Neural cell (in vitro differentiated cells): ENCODE measurements around the gene HDAC7. TPM values are rescaled to one million over a fixed set of nuclear protein-coding genes. Genes with fewer than 3 reads are reported as not detected.

Source experiments
- H2AFZ ChIP-seq: fragments of 200-600, 300-800 bp; sonication (generic), shearing (Covaris generic); 2 replicates; pipeline ENCODE4 v1.6.0; 2014; ENCODE audit warnings: low read depth, mild to moderate bottlenecking, antibody characterized with exemption, low read length, moderate library complexity
- H3F3A ChIP-seq: fragments of 200-600 bp; shearing (Covaris generic); 2 replicates; pipeline ENCODE4 v1.6.1; 2016; ENCODE audit warnings: mild to moderate bottlenecking, moderate library complexity, mixed read lengths, antibody characterized with exemption, low read length; ENCODE audit not compliant: insufficient read depth, poor library complexity, severe bottlenecking
- H3K27ac ChIP-seq: fragments of 200-600, 300-800 bp; sonication (generic), shearing (Covaris generic); 2 replicates; pipeline ENCODE4 v1.5.1; 2014; ENCODE audit warnings: mild to moderate bottlenecking, low read length, moderate library complexity
- H3K27me3 ChIP-seq: fragments of 300-800, 200-600 bp; sonication (generic), shearing (Covaris generic); 2 replicates; pipeline ENCODE4 v1.6.0; 2014; ENCODE audit warnings: mild to moderate bottlenecking, low read depth, low read length, moderate library complexity; ENCODE audit not compliant: insufficient read depth
- H3K36me3 ChIP-seq: fragments of 300-800, 200-600 bp; sonication (generic), shearing (Covaris generic); 2 replicates; pipeline ENCODE4 v1.5.1; 2014; ENCODE audit warnings: mild to moderate bottlenecking, antibody characterized with exemption, low read length, moderate library complexity; ENCODE audit not compliant: insufficient read depth
- H3K4me2 ChIP-seq: fragments of 300-800, 200-600 bp; sonication (generic), shearing (Covaris generic); 2 replicates; pipeline ENCODE4 v1.6.0; 2014; ENCODE audit warnings: mild to moderate bottlenecking, low read length
- H3K4me3 ChIP-seq: fragments of 300-800, 200-600 bp; sonication (generic), shearing (Covaris generic); 2 replicates; pipeline ENCODE4 v1.5.1; 2014; ENCODE audit warnings: mild to moderate bottlenecking, low read length, moderate library complexity
- H3K79me2 ChIP-seq: fragments of 200-600 bp; shearing (Covaris generic); replicated peaks from 2 replicates; pipeline ENCODE4 v1.6.0; 2014; ENCODE audit warnings: mild to moderate bottlenecking, low read length, moderate library complexity; ENCODE audit not compliant: insufficient read depth
- H3K9ac ChIP-seq: fragments of 300-800, 200-600 bp; sonication (generic), shearing (Covaris generic); 2 replicates; pipeline ENCODE4 v1.6.1; 2016; ENCODE audit warnings: mild to moderate bottlenecking, low read length, mixed read lengths
- H3K9me2 ChIP-seq: fragments of 200-600 bp; shearing (Covaris generic); 2 replicates; pipeline ENCODE4 v1.6.1; 2016; ENCODE audit warnings: mild to moderate bottlenecking, low read length, mixed read lengths; ENCODE audit not compliant: insufficient read depth
- H3K9me3 ChIP-seq: fragments of 200-600, 300-800 bp; sonication (generic), shearing (Covaris generic); 2 replicates; pipeline ENCODE4 v1.6.1; 2016; ENCODE audit warnings: mild to moderate bottlenecking, mixed run types, low read length, moderate library complexity, mixed read lengths
- H4K20me1 ChIP-seq: fragments of 200-600 bp; shearing (Covaris generic); 2 replicates; pipeline ENCODE4 v1.6.1; 2016; ENCODE audit warnings: mild to moderate bottlenecking, mixed run types; ENCODE audit not compliant: insufficient read depth
- EP300 ChIP-seq: fragments of 450-650 bp; conservative IDR thresholded peaks from 2 replicates; pipeline ENCODE4 v1.6.1; 2014; ENCODE audit warnings: antibody characterized with exemption, mild to moderate bottlenecking, moderate library complexity; ENCODE audit not compliant: poor library complexity, severe bottlenecking
- EZH2 ChIP-seq: fragments of 200-600, 300-800 bp; shearing (Covaris generic), sonication (generic); IDR thresholded peaks from 2 replicates; pipeline ENCODE4 v1.6.1; 2014; ENCODE audit warnings: antibody characterized with exemption, low read length, borderline replicate concordance, mild to moderate bottlenecking; ENCODE audit not compliant: insufficient read depth, poor library complexity, severe bottlenecking
- MXI1 ChIP-seq: fragments of 450-650 bp; conservative IDR thresholded peaks from 2 replicates; pipeline ENCODE4 v1.6.1; 2014; ENCODE audit warnings: antibody characterized with exemption, mild to moderate bottlenecking; ENCODE audit not compliant: poor library complexity, severe bottlenecking
- POLR2AphosphoS5 ChIP-seq: IDR thresholded peaks from 2 replicates; pipeline ENCODE4 v1.6.1; 2012
- RAD21 ChIP-seq: fragments of 450-650 bp; conservative IDR thresholded peaks from 2 replicates; pipeline ENCODE4 v1.6.1; 2014; ENCODE audit warnings: antibody characterized with exemption, mild to moderate bottlenecking, moderate library complexity
- REST ChIP-seq: IDR thresholded peaks from 2 replicates; pipeline ENCODE4 v1.6.1; 2012; ENCODE audit warnings: borderline replicate concordance
- SMC3 ChIP-seq: fragments of 450-650 bp; conservative IDR thresholded peaks from 2 replicates; pipeline ENCODE4 v1.6.1; 2014; ENCODE audit warnings: antibody characterized with exemption, mild to moderate bottlenecking, moderate library complexity; ENCODE audit not compliant: poor library complexity
- TAF1 ChIP-seq: IDR thresholded peaks from 2 replicates; pipeline ENCODE4 v1.6.1; 2012; ENCODE audit warnings: low read depth
- polyA plus RNA-seq: library from polyadenylated mRNA; depleted of rRNA; stranded (reverse); fragments of >200 nt; gene quantifications from 2 replicates; pipeline ENCODE4 v1.2.3, GENCODE V29; 2014
- TF ChIP-seq, protein P1 (sequence below): fragments of 450-650 bp; IDR thresholded peaks from 2 replicates; pipeline ENCODE4 v1.5.1; 2014; ENCODE audit warnings: antibody characterized with exemption, mild to moderate bottlenecking, moderate library complexity; ENCODE audit not compliant: poor library complexity, severe bottlenecking

HDAC7 gene
- polyA plus RNA-seq, 1 donor from 2014 or later: 30.2 TPM

- no peaks in the 10 kb centered on the region for H3K9me3 ChIP-seq
- TF ChIP-seq RAD21: no peak
- TF ChIP-seq, protein P1, sequence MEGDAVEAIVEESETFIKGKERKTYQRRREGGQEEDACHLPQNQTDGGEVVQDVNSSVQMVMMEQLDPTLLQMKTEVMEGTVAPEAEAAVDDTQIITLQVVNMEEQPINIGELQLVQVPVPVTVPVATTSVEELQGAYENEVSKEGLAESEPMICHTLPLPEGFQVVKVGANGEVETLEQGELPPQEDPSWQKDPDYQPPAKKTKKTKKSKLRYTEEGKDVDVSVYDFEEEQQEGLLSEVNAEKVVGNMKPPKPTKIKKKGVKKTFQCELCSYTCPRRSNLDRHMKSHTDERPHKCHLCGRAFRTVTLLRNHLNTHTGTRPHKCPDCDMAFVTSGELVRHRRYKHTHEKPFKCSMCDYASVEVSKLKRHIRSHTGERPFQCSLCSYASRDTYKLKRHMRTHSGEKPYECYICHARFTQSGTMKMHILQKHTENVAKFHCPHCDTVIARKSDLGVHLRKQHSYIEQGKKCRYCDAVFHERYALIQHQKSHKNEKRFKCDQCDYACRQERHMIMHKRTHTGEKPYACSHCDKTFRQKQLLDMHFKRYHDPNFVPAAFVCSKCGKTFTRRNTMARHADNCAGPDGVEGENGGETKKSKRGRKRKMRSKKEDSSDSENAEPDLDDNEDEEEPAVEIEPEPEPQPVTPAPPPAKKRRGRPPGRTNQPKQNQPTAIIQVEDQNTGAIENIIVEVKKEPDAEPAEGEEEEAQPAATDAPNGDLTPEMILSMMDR: no peak
- no peak for TF ChIP-seq TAF1
- TF ChIP-seq MXI1: peak; percentile 59
- TF ChIP-seq EP300: peak; percentile 40
- TF ChIP-seq POLR2AphosphoS5: peak; percentile 60
- peak; percentile 30 for TF ChIP-seq SMC3
- TF ChIP-seq EZH2: no peak
- TF ChIP-seq REST: no peak
- peak within 1 kb of the TSS; percentile 90 for H3K4me3 ChIP-seq
- peak within 1 kb of the TSS; percentile 25 for H2AFZ ChIP-seq
- H3K27me3 ChIP-seq: no peaks in the 10 kb centered on the region
- H3K4me2 ChIP-seq: peak within 1 kb of the TSS; percentile 76
- no peaks in the 10 kb centered on the region for H3K79me2 ChIP-seq
- H3F3A ChIP-seq: no peaks in the 10 kb centered on the region
- no peaks in the 10 kb centered on the region for H4K20me1 ChIP-seq
- H3K36me3 ChIP-seq: no peaks in the 10 kb centered on the region
- peak within 1 kb of the TSS; percentile 12 for H3K27ac ChIP-seq
- H3K9me2 ChIP-seq: no peaks in the 10 kb centered on the region
- H3K9ac ChIP-seq: peak within 1 kb of the TSS; percentile 82
These were observed 46.4 kb downstream of the HDAC7 start, which contains the start of gene SLC48A1 for GRCh38 chr12:47773062-47773857. SLC48A1 (plus strand) TSS chr12:47773238; CDS start chr12:47773305, 67 bp downstream.

DNA sequence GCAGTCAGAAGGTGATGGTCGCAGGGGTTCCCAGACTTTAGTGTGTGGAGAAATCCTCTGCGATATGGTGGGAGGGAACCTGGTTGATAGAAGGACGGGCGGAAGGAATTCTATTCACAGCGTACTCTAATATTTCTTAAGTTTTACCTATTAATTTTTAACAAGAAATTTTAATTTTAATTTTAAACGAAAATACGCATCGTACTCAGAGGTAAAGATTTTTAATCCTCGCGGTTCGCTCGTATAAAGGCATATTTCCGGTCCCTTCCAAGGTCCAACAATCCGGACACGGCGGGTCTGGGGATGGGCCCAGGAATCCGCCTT is 47.0 kb downstream of the HDAC7 start:
- no peaks in the 10 kb centered on the region for H4K20me1 ChIP-seq
- H3K9me2 ChIP-seq: no peaks in the 10 kb centered on the region
- H3F3A ChIP-seq: no peaks in the 10 kb centered on the region
- peak overlapping the region; percentile 90 for H3K4me3 ChIP-seq
- H3K27me3 ChIP-seq: no peaks in the 10 kb centered on the region
- TF ChIP-seq SMC3: no peak
- TF ChIP-seq, protein P1: peak; percentile 51
- no peak for TF ChIP-seq TAF1
- peak overlapping the region; percentile 41 for H3K4me2 ChIP-seq
- no peaks in the 10 kb centered on the region for H3K79me2 ChIP-seq
- peak overlapping the region; percentile 82 for H3K9ac ChIP-seq
- peak overlapping the region; percentile 25 for H2AFZ ChIP-seq
- no peak overlapping the region for H3K27ac ChIP-seq
- H3K36me3 ChIP-seq: no peaks in the 10 kb centered on the region
- H3K9me3 ChIP-seq: no peaks in the 10 kb centered on the region
